G401.6 (cell line): Measurements from ENCODE around the gene EML1.
A peak's percentile ranks its signal among the peaks of the same experiment; 100 is the strongest.

Experiments used
- FAIRE-seq: peaks from 2 replicates; lab custom pipeline; 2012; peaks lifted over from hg19 to GRCh38; lab: Jason Lieb, UNC

EML1 gene

GRCh38 chr14:99968191-99968920 lies 175.1 kb downstream of the EML1 start:
- FAIRE-seq = no peak

- no peak for FAIRE-seq
Observed at GRCh38 chr14:99968941-99969340, 175.7 kb downstream of the EML1 start.

GRCh38 chr14:99969673-99970322 lies 176.6 kb downstream of the EML1 start:
- no peak for FAIRE-seq

GRCh38 chr14:99971087-99971940 lies 178.1 kb downstream of the EML1 start:
- FAIRE-seq = no peak

GRCh38 chr14:99971941-99972747 lies 178.9 kb downstream of the EML1 start:
- no peak for FAIRE-seq

- FAIRE-seq = peak; percentile 60
Observed at GRCh38 chr14:99972748-99973466, 179.7 kb downstream of the EML1 start.

- no peak for FAIRE-seq
Observed at GRCh38 chr14:99975190-99975589, 182.0 kb downstream of the EML1 start.

- no peak for FAIRE-seq
Observed at GRCh38 chr14:99976021-99976420, 182.8 kb downstream of the EML1 start.

- FAIRE-seq = no peak
Observed at GRCh38 chr14:99976681-99977080, 183.5 kb downstream of the EML1 start.

GRCh38 chr14:99980299-99980698 lies 187.1 kb downstream of the EML1 start:
- FAIRE-seq = no peak

- FAIRE-seq = no peak
Observed at GRCh38 chr14:99981806-99982205, 188.6 kb downstream of the EML1 start.

- FAIRE-seq = peak; percentile 94
Observed at GRCh38 chr14:99982537-99983250, 189.5 kb downstream of the EML1 start.

GRCh38 chr14:99983251-99984015 lies 190.2 kb downstream of the EML1 start:
- no peak for FAIRE-seq

- no peak for FAIRE-seq
Observed at GRCh38 chr14:99984036-99984435, 190.8 kb downstream of the EML1 start.

- no peak for FAIRE-seq
Observed at GRCh38 chr14:99986396-99986795, 193.2 kb downstream of the EML1 start.

- FAIRE-seq = no peak
Observed at GRCh38 chr14:99989032-99989431, 195.8 kb downstream of the EML1 start.

- FAIRE-seq = no peak
Observed at GRCh38 chr14:99990268-99991170, 197.3 kb downstream of the EML1 start.

GRCh38 chr14:99991331-99991730 lies 198.1 kb downstream of the EML1 start:
- FAIRE-seq = no peak
